Lung (tissue), 12 donors: Measurements from ENCODE around the gene INHBC. TPM values are rescaled to one million over a fixed set of nuclear protein-coding genes. Genes with fewer than 3 reads are reported as not detected.
"Not testable (repeated sequence)": the region's sequence is repeated elsewhere in the genome, so short reads cannot be mapped to it uniquely, and the experiment has no call there.

Experiments
- ATAC-seq: fragments of 200-7000 bp; cut with Tn5 transposase; one replicate; pipeline ENCODE4 v1.9.1; 2020; ENCODE audit warnings: moderate number of reproducible peaks; ENCODE audit not compliant: insufficient read depth, low FRiP score
- DNase-seq, 3 donors: peaks; one replicate each; pipeline ENCODE4 v3.0.0-alpha.2; 2013 to 2017
- H3K27ac ChIP-seq, 2 donors: one replicate each; pipeline ENCODE4 v1.5.1; 2013; ENCODE audit warnings: mild to moderate bottlenecking in 2 of 2, moderate library complexity in 2 of 2, control low read depth in 1 of 2, inconsistent platforms in 1 of 2, low read depth in 1 of 2, low read length in 1 of 2
- H3K27me3 ChIP-seq, 3 donors: one replicate each; pipeline ENCODE4 v1.5.1; 2013; ENCODE audit warnings: low read length in 2 of 3; ENCODE audit not compliant: control insufficient read depth in 3 of 3, insufficient read depth in 3 of 3
- H3K36me3 ChIP-seq, 4 donors: one replicate each; pipeline ENCODE4 v1.5.1; 2013; ENCODE audit warnings: low read length in 4 of 4, mild to moderate bottlenecking in 1 of 4, moderate library complexity in 1 of 4; ENCODE audit not compliant: control insufficient read depth in 4 of 4, insufficient read depth in 4 of 4
- H3K4me1 ChIP-seq, 5 donors: one replicate each; pipeline ENCODE4 v1.5.1; 2013; ENCODE audit warnings: low read length in 5 of 5, mild to moderate bottlenecking in 2 of 5, moderate library complexity in 1 of 5; ENCODE audit not compliant: control insufficient read depth in 5 of 5, insufficient read depth in 5 of 5
- H3K4me3 ChIP-seq: one replicate; pipeline ENCODE4 v1.5.1; 2013; ENCODE audit warnings: mild to moderate bottlenecking, control low read depth, moderate library complexity
- H3K9ac ChIP-seq, 2 donors: one replicate each; pipeline ENCODE4 v1.5.1; 2013; ENCODE audit warnings: low read length in 2 of 2, control low read depth in 1 of 2; ENCODE audit not compliant: insufficient read depth in 1 of 2
- H3K9me3 ChIP-seq, 4 donors: one replicate each; pipeline ENCODE4 v1.5.1; 2013; ENCODE audit warnings: low read length in 3 of 4, mild to moderate bottlenecking in 1 of 4, moderate library complexity in 1 of 4; ENCODE audit not compliant: control insufficient read depth in 4 of 4, insufficient read depth in 3 of 4
- WGBS, 2 donors: extraction: QIAGEN DNeasy Blood & Tissue Kit; methylation state at CpG; one replicate each; pipeline ENCODE4 v1.1.7; 2013; 5-methylcytosine and 5-hydroxymethylcytosine counted together
- polyA plus RNA-seq, 2 donors: library from polyadenylated mRNA; stranded (reverse); fragments of 200-250 nt; gene quantifications; one replicate each; pipeline ENCODE4 v1.2.1, GENCODE V29; 2013
- total RNA-seq, 2 donors: library from RNA; depleted of rRNA in 1 of 2; stranded (reverse); fragments of >200 nt in 1 of 2; gene quantifications; one replicate each; pipeline ENCODE4 v1.2.1, GENCODE V29; 2014 to 2021
- TF ChIP-seq, protein P1 (sequence below): IDR thresholded peaks from 2 replicates; pipeline ENCODE4 v1.5.1; 2012; ENCODE audit warnings: mild to moderate bottlenecking; ENCODE audit errors: control extremely low read depth, extremely low read depth
- donor health status: control.
- donor health status: control.
- donor health status: Bipolar disorder and iron deficiency.
- donor health status: healthy.
- donor health status: DM: yes; HTN: yes; CAD: no.

Gene INHBC
- total and polyA plus RNA-seq, 4 donors: 0.02 TPM; not detected in 3

DNA sequence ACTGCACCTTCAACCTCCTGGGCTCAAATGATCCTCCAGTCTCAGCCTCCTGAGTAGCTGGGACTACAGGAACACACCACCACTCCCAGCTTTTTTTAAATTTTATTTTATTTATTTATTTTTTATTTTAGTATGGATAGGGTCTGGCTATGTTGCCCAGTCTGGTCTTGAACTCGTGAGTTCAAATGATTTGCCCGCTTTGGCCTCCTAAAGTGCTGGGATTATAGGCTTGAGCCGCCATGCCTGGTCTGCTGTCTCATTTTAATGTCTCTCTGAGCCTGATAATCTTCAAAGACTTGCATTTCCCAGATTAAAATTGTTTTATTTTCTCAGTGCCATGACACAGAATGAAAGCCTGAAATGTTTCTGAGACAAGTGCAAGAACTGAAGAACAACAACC lies 1.2 kb upstream of the INHBC start:
- DNase-seq (no peak), ATAC-seq (no peak)
- WGBS, 2 donors: 79 to 96% methylated on average over 3 of the region's 3 CpGs
- H3K36me3 ChIP-seq: no peaks in the 10 kb centered on the region
- no peak overlapping the region for H3K4me3 ChIP-seq
- TF ChIP-seq, protein P1, sequence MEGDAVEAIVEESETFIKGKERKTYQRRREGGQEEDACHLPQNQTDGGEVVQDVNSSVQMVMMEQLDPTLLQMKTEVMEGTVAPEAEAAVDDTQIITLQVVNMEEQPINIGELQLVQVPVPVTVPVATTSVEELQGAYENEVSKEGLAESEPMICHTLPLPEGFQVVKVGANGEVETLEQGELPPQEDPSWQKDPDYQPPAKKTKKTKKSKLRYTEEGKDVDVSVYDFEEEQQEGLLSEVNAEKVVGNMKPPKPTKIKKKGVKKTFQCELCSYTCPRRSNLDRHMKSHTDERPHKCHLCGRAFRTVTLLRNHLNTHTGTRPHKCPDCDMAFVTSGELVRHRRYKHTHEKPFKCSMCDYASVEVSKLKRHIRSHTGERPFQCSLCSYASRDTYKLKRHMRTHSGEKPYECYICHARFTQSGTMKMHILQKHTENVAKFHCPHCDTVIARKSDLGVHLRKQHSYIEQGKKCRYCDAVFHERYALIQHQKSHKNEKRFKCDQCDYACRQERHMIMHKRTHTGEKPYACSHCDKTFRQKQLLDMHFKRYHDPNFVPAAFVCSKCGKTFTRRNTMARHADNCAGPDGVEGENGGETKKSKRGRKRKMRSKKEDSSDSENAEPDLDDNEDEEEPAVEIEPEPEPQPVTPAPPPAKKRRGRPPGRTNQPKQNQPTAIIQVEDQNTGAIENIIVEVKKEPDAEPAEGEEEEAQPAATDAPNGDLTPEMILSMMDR: no peak
- H3K27ac ChIP-seq: no peak overlapping the region
- peaks cover 2 to 17% (median 6%) of the 10 kb centered on the region in 5 donors for H3K4me1 ChIP-seq
- no peaks in the 10 kb centered on the region for H3K9me3 ChIP-seq
- H3K27me3 ChIP-seq: no peaks in the 10 kb centered on the region
- no peak overlapping the region for H3K9ac ChIP-seq

DNA sequence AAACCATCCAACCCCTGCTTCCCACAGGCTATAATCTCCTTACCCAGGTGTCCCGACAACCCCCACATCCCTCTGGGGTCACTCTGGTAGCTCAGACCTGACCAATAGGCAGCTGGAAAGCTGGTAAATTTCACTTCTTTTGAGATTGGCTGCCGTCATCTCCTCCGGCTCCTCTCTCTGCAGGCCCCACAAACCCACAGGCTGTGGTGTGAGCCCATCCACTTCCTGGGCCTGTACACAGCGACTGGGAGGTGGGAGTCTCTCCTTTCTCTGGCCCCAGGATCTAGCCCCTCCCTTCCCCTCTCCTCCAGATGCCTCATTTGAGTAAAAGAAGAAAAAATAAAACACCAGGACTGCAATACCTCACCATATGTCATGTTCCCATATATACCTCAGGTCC lies 709 bp downstream of the INHBC start:
- Histone ChIP-seq H3K4me3 (no peak overlapping the region), H3K9ac (no peak overlapping the region), H3K9me3 (no peaks in the 10 kb centered on the region), H3K27me3 (no peaks in the 10 kb centered on the region), H3K27ac (no peak overlapping the region), H3K36me3 (no peaks in the 10 kb centered on the region), H3K4me1 (peaks cover 0 to 11% (median 2%) of the 10 kb centered on the region in 5 donors)
- 28 to 47% methylated on average over 4 of the region's 4 CpGs for WGBS, 2 donors
- TF ChIP-seq, protein P1: no peak
- DNase-seq (no peak), ATAC-seq (no peak)

DNA sequence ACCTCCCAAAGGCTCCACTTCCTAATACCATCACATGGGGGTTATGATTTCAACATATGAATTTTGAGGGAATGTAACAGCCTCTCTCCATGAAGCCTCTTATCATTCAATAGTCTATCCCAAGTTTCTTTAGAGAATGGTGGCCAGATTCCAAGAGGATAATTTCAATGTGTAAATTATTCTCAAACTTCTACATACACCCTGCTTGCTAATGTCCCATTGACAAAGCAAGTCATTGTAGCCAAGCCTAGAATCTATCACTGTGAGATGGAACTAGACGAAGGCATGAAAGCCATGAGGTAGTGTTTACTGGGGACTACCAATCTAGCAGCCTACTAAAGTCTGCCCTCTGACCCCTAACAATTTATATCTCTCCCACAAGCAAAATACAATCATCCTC lies 3.8 kb downstream of the INHBC start:
- no peak overlapping the region for H3K9ac ChIP-seq
- no peaks in the 10 kb centered on the region for H3K36me3 ChIP-seq
- H3K4me1 ChIP-seq: peaks cover 0 to 3% (median 0%) of the 10 kb centered on the region in 5 donors
- H3K27me3 ChIP-seq: no peaks in the 10 kb centered on the region
- ATAC-seq (no peak), DNase-seq (no peak)
- WGBS, 2 donors: 90 to 95% methylated on average over 1 of the region's 1 CpG
- TF ChIP-seq, protein P1: no peak
- no peak overlapping the region for H3K4me3 ChIP-seq
- H3K27ac ChIP-seq: no peak overlapping the region
- H3K9me3 ChIP-seq: no peaks in the 10 kb centered on the region

DNA sequence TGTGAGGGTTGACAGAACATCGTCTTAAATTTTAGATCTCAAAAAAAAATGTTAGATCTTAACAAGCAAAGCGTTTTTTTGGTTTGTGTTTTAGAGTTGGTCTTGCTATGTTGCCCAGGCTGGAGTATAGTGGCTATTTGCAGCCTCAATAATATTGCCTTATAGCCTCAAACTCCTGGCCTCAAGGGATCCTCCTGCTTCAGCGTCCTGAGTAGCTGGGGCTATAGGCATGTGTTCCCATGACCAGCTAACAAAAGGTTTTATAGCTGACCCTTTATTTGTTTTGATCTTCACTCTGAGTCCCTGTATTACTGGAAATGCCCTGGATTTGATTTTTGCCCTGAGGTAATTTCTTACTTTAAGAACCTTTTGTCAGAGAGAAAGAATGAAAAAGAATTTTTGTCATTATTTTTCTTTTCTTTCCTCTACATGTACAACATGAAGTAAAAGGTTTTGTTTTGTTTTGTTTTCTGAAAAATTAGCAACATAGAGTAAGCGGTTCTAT lies 5.2 kb downstream of the INHBC start:
- WGBS, 2 donors: 82 to 91% methylated on average over 4 of the region's 4 CpGs
- Histone ChIP-seq H3K36me3 (no peaks in the 10 kb centered on the region), H3K4me1 (peaks cover 0 to 2% (median 0%) of the 10 kb centered on the region in 5 donors), H3K27ac (no peak overlapping the region), H3K4me3 (no peak overlapping the region), H3K9me3 (no peaks in the 10 kb centered on the region), H3K27me3 (no peaks in the 10 kb centered on the region), H3K9ac (no peak overlapping the region)
- TF ChIP-seq, protein P1: no peak
- no peak for DNase-seq
- no peak for ATAC-seq

DNA sequence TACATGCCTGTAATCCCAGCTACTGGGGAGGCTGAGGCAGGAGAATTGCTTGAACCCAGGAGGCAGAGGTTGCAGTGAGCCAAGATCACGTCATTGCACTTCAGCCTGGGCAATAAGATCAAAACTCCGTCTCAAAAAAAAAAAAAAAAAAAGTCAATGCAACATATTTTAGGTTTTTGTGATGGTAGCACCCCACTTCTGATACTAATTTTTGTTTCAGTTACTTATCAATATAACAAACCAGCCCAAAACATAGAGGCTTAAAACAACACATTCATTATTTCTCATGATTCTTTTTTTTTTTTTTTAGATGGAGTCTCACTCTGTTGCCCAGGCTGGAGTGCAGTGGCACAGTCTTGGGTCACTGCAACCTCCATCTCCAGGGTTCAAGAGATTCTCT lies 6.8 kb downstream of the INHBC start:
- 95 to 100% methylated on average over 2 of the region's 2 CpGs for WGBS, 2 donors
- not testable (repeated sequence) for H3K27ac ChIP-seq, DNase-seq, H3K9ac ChIP-seq, H3K36me3 ChIP-seq, H3K27me3 ChIP-seq, H3K4me3 ChIP-seq, ATAC-seq, H3K9me3 ChIP-seq, H3K4me1 ChIP-seq
